GM13976 (cell line): ENCODE data around the gene SKI.

Experiments used
- DNase-seq: peaks from one replicate; pipeline ENCODE4 v3.0.0; 2012; ENCODE audit warnings: low spot score
- in situ Hi-C: fragments of 300-500 bp; cut with MboI; formaldehyde crosslinking; loops from one replicate; pipeline ENCODE4 v1.12.0; 2022; ENCODE audit warnings: low sequenced_read_pairs, mixed read lengths, inconsistent platforms; ENCODE audit not compliant: unreplicated experiment
- TF ChIP-seq, protein P1 (sequence below): IDR thresholded peaks from 2 replicates; pipeline ENCODE4 v1.5.1; 2012; ENCODE audit warnings: borderline replicate concordance, mild to moderate bottlenecking; ENCODE audit not compliant: insufficient read depth; ENCODE audit errors: extremely low read depth, missing control alignments, control extremely low read depth

Gene SKI

DNA sequence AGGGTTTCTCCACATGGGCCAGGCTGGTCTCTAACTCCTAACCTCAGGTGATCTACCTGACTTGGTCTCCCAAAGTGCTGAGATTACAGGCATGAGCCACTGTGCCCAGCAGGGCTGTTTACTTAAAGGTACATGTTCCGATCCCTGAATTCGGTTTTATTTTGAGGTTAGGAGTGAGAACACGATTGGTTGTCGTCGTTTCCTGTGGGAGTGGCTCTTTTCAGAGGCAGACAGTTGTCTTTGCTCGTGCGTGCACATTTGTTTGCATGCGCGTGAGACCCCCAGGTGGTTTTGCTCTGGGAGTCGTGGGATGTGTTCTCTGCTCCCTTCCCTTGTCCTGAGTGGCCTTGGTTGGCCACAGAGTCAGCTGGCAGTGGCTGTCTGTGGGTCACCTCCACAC lies 60.2 kb downstream of the SKI start:
- TF ChIP-seq, protein P1, sequence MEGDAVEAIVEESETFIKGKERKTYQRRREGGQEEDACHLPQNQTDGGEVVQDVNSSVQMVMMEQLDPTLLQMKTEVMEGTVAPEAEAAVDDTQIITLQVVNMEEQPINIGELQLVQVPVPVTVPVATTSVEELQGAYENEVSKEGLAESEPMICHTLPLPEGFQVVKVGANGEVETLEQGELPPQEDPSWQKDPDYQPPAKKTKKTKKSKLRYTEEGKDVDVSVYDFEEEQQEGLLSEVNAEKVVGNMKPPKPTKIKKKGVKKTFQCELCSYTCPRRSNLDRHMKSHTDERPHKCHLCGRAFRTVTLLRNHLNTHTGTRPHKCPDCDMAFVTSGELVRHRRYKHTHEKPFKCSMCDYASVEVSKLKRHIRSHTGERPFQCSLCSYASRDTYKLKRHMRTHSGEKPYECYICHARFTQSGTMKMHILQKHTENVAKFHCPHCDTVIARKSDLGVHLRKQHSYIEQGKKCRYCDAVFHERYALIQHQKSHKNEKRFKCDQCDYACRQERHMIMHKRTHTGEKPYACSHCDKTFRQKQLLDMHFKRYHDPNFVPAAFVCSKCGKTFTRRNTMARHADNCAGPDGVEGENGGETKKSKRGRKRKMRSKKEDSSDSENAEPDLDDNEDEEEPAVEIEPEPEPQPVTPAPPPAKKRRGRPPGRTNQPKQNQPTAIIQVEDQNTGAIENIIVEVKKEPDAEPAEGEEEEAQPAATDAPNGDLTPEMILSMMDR, result no peak
- in situ Hi-C loops, result no loop called here
- no peak for DNase-seq

DNA sequence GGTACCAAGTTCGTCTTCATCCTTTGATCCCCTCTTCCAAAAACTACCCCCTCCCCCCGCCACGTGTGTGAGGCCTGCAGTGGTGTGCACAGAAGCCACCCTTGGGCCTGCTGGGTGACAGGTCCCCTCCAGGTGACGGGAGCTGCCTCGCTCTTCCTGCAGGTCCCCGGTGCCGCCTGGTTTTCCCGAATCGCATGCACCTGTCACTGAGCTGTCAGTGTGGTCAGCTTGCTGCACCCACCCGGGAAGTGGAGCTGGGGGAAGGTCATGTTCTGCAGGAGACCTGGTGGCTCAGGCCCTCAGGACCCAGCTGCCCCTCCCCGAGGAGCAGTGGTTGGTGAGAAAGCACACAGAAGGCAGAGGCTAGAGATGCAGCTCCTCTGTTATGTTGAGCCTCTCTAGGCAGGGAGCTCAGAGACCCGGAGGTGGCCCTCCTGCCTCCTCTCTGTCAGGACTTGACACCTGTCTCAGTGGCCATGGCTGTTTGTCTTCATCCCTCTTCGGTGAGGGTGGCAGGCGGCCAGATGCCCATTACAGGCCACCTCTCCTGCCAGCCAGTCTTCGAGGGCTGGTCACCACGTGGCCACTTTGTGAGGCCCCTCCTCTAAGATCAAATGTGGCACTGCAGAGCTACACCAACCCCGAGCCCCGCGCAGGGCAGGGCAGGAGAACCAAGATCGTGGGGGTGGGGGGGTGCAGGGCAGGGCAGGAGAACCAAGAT lies 60.9 kb downstream of the SKI start:
- DNase-seq, result no peak
- TF ChIP-seq, protein P1, result no peak
- in situ Hi-C loops, result no loop called here

DNA sequence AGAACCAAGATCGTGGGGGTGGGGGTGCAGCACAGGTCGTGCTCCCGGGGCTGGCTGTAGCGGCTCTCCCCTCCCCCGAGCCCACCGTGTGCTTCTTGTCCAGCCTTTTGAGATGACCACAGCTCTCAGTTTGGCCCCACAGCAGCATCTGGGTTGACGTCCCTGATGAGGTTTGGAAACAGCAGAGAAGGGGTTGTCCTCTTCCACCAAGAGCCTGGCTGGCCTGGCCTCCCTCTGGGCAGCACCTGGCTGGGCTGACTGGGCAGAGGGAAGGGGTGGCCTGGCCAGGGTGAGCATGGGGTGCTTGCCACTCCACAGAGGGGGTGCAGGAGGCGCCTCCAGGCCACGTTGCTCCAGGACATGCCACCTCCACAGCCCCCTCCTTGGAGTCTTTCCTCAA lies 61.5 kb downstream of the SKI start:
- in situ Hi-C loops, result no loop called here
- TF ChIP-seq, protein P1, result no peak
- DNase-seq, result no peak

DNA sequence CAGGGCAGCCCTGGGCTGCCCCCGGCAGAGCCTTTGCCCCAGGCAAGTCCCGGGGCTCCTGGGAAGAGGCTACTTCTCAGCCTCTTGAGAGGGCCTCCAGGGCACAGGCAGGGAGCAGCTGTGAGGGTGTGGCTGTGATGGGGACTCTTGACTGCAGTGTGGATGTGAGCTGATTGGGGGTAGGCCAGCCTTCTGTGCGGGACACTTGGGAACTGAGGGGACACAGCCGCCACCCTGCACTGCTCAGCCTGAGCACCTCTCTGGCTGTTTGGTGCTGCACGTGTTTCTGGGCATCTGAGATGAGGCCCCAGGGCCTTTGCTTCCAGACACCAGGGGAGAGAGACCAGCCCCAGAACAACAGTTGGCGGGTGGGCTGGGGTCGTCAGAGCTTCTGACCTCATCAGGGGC lies 62.1 kb downstream of the SKI start:
- TF ChIP-seq, protein P1, result no peak
- in situ Hi-C loops, result no loop called here
- DNase-seq, result no peak

DNA sequence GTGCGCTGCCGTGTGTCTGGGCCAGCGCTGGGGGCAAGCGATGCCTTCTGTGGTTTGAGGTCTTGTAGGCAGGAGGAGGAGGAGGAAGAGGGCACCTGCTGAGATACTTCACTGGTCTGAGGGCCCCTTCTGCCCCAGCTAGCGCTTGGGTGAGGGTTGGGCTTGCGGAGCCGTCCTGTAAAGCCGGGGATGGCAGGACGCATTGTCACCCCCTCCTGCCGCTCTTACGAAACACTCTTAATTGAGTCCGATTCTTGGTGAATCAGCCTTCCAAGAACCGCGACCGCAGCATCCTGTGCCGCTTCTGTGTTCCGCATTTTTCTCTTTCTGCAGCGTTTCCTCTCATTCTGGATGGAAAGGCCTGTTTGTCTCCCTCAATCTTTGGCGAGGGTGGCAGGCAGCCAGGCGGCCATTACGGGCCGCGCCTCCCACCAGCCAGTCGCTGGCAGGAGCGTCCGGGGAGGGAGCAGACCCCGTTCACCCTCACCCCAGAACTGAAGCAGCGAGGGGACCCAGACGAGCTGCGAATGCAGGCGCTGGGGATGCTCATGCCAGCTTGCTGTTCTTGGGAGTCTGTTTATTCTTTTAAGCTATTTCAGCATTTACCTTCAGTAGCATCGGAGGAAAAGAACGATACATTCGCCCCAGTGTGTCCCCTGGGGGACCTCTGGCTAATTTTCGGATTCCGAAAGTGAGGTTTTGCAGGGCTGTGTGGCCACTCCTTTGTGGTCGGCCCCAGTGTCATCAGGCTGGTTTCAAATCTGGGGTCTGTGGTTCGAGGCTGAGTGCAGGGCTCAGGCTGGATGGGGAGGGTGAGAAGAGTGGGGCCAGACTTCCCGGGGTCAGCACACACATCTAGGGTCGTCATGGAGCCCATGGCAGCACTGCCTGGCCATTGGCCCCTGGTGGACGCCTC lies 62.7 kb downstream of the SKI start:
- in situ Hi-C loops, result no loop called here
- DNase-seq, result peak; percentile 78
- TF ChIP-seq, protein P1, result no peak

DNA sequence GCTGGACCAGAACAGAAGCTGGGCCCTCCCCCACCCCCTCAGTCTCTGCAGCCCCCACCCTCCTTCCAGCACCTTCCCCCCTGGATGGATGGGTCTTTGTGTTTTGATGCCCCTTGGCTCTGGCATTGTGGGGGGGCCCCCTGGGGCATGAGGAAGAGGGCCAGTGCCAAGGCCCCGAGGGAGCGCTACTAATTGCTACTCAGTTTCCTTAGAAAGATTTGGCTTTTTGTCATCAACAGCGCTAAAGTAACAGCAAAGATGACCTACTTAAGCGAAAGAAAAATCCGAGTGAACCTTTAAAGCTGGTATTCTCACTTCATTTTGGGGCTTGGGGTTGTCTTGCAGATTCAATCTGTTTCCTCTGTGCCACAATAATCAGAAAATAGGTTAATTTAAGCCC lies 63.5 kb downstream of the SKI start:
- in situ Hi-C loops, result no loop called here

More for the DNA sequence above, 63.5 kb downstream of the SKI start:
- TF ChIP-seq, protein P1, result no peak
- DNase-seq, result no peak
